SK-N-SH treated with all-trans-retinoic acid at 6 μM for 48 hours (cell line): Measurements from ENCODE around the gene STAM.

Experiments used
- ATAC-seq: fragments of 200-7000 bp; cut with Tn5 transposase; 3 replicates; pipeline ENCODE4 v1.9.1; 2020; ENCODE audit warnings: mild to moderate bottlenecking, moderate library complexity
- ARNTL ChIP-seq: fragments of 450-650 bp; formaldehyde crosslinking; IDR thresholded peaks from 2 replicates; pipeline ENCODE4 v1.5.0; 2020; ENCODE audit warnings: low read depth, mild to moderate bottlenecking, moderate library complexity, borderline replicate concordance
- BACH2 ChIP-seq: fragments of 250-450 bp; sonication (Bioruptor Pico); IDR thresholded peaks from 2 replicates; pipeline ENCODE4 v1.9.0; 2021; ENCODE audit warnings: mild to moderate bottlenecking, borderline replicate concordance
- CREB5 ChIP-seq: fragments of 250-450 bp; sonication (Bioruptor Pico); IDR thresholded peaks from 2 replicates; pipeline ENCODE4 v1.5.1; 2020; ENCODE audit warnings: low read depth, mild to moderate bottlenecking, moderate library complexity
- CSDC2 ChIP-seq: fragments of 250-450 bp; sonication (Bioruptor Pico); IDR thresholded peaks from 2 replicates; pipeline ENCODE4 v1.5.0; 2020; ENCODE audit warnings: mild to moderate bottlenecking, moderate library complexity
- CSRNP3 ChIP-seq: fragments of 250-450 bp; sonication (Bioruptor Pico); IDR thresholded peaks from 2 replicates; pipeline ENCODE4 v1.5.1; 2021; ENCODE audit warnings: mild to moderate bottlenecking, moderate library complexity
- ESRRG ChIP-seq: fragments of 250-450 bp; sonication (Bioruptor Pico); IDR thresholded peaks from 2 replicates; pipeline ENCODE4 v1.6.1; 2021; ENCODE audit warnings: mild to moderate bottlenecking
- GLIS3 ChIP-seq: fragments of 250-450 bp; sonication (Bioruptor Pico); IDR thresholded peaks from 2 replicates; pipeline ENCODE4 v1.5.0; 2020; ENCODE audit warnings: mild to moderate bottlenecking, moderate library complexity
- ISL1 ChIP-seq: fragments of 250-450 bp; sonication (Bioruptor Pico); IDR thresholded peaks from 2 replicates; pipeline ENCODE4 v2.1.2; 2022; ENCODE audit warnings: mild to moderate bottlenecking, moderate library complexity
- OSR1 ChIP-seq: fragments of 250-450 bp; sonication (Bioruptor Pico); IDR thresholded peaks from 2 replicates; pipeline ENCODE4 v1.8.0; 2022; ENCODE audit warnings: moderate library complexity, mild to moderate bottlenecking, inconsistent platforms
- POU6F1 ChIP-seq: fragments of 250-450 bp; sonication (Bioruptor Pico); IDR thresholded peaks from 2 replicates; pipeline ENCODE4 v1.8.0; 2021; ENCODE audit warnings: low read depth, mild to moderate bottlenecking, moderate library complexity, borderline replicate concordance
- RARB ChIP-seq: fragments of 250-450 bp; sonication (Bioruptor Pico); IDR thresholded peaks from 2 replicates; pipeline ENCODE4 v1.8.0; 2021; ENCODE audit warnings: mild to moderate bottlenecking, moderate library complexity
- SNAI2 ChIP-seq: fragments of 250-450 bp; sonication (Bioruptor Pico); IDR thresholded peaks from 2 replicates; pipeline ENCODE4 v1.5.0; 2020; ENCODE audit warnings: mild to moderate bottlenecking, moderate library complexity
- TCF4 ChIP-seq: fragments of 250-450 bp; sonication (Bioruptor Pico); IDR thresholded peaks from 2 replicates; pipeline ENCODE4 v1.8.0; 2021; ENCODE audit warnings: mild to moderate bottlenecking, moderate library complexity, borderline replicate concordance
- TSHZ2 ChIP-seq: fragments of 250-450 bp; sonication (Bioruptor Pico); IDR thresholded peaks from 2 replicates; pipeline ENCODE4 v1.5.0; 2020; ENCODE audit warnings: mild to moderate bottlenecking, moderate library complexity
- ZC3H10 ChIP-seq: fragments of 250-450 bp; sonication (Bioruptor Pico); IDR thresholded peaks from 2 replicates; pipeline ENCODE4 v1.5.1; 2021; ENCODE audit warnings: mild to moderate bottlenecking, moderate library complexity
- ZFP3 ChIP-seq: fragments of 250-450 bp; sonication (Bioruptor Pico); IDR thresholded peaks from 2 replicates; pipeline ENCODE4 v1.5.0; 2020; ENCODE audit warnings: mild to moderate bottlenecking, moderate library complexity
- ZNF565 ChIP-seq: fragments of 450-650 bp; formaldehyde crosslinking; conservative IDR thresholded peaks from 2 replicates; pipeline ENCODE4 v1.5.0; 2020; ENCODE audit warnings: low read depth, mild to moderate bottlenecking, moderate library complexity
- ZNF70 ChIP-seq: fragments of 450-650 bp; formaldehyde crosslinking; IDR thresholded peaks from 2 replicates; pipeline ENCODE4 v1.5.0; 2020; ENCODE audit warnings: mild to moderate bottlenecking, moderate library complexity
- ZNF8 ChIP-seq: fragments of 450-650 bp; formaldehyde crosslinking; IDR thresholded peaks from 2 replicates; pipeline ENCODE4 v1.5.0; 2020; ENCODE audit warnings: mild to moderate bottlenecking, moderate library complexity
- TF ChIP-seq, protein P1 (sequence below): fragments of 250-450 bp; sonication (Bioruptor Pico); IDR thresholded peaks from 2 replicates; pipeline ENCODE4 v1.8.0; 2020; ENCODE audit warnings: mild to moderate bottlenecking, moderate library complexity, borderline replicate concordance

The STAM gene

GRCh38 chr10:17687117-17687831 is 43.3 kb downstream of the STAM start:
- ATAC-seq, result no peak
- TF ChIP-seq CSDC2 (CRISPR knock-in tag), result no peak
- TF ChIP-seq TCF4 (CRISPR knock-in tag), result no peak
- no peak for TF ChIP-seq ZC3H10 (CRISPR knock-in tag)
- no peak for TF ChIP-seq CREB5 (CRISPR knock-in tag)
- no peak for TF ChIP-seq ZNF565 (CRISPR knock-in tag)
- no peak for TF ChIP-seq ZNF8
- TF ChIP-seq ZFP3 (CRISPR knock-in tag), result no peak
- no peak for TF ChIP-seq TSHZ2 (CRISPR knock-in tag)
- no peak for TF ChIP-seq ISL1 (CRISPR knock-in tag)

DNA sequence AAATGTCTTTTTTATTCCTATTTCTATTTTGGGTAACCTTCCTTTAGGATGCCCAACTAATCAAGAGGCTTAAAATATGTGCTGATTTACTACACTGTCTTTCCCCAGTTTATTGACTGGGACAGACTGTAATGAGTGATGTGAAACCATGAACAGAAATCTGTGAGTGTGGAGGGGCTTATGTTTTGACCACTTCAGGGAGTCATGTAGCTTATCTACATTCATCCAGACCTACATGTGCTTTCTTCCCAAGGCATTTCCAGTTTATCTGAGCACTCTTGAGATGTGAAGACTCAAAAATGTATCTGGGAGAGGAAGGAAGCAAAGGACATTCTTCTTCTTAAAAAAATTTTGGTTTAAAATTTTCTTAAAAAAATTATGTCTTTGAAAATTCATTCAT is 45.2 kb downstream of the STAM start:
- TF ChIP-seq ZNF70, result no peak
- no peak for TF ChIP-seq OSR1
- no peak for TF ChIP-seq POU6F1
- TF ChIP-seq ZFP3 (CRISPR knock-in tag), result no peak
- no peak for TF ChIP-seq TCF4 (CRISPR knock-in tag)
- no peak for TF ChIP-seq GLIS3 (CRISPR knock-in tag)
- no peak for TF ChIP-seq BACH2
- no peak for TF ChIP-seq CSRNP3 (CRISPR knock-in tag)
- TF ChIP-seq CSDC2 (CRISPR knock-in tag), result no peak
- TF ChIP-seq, protein P1, sequence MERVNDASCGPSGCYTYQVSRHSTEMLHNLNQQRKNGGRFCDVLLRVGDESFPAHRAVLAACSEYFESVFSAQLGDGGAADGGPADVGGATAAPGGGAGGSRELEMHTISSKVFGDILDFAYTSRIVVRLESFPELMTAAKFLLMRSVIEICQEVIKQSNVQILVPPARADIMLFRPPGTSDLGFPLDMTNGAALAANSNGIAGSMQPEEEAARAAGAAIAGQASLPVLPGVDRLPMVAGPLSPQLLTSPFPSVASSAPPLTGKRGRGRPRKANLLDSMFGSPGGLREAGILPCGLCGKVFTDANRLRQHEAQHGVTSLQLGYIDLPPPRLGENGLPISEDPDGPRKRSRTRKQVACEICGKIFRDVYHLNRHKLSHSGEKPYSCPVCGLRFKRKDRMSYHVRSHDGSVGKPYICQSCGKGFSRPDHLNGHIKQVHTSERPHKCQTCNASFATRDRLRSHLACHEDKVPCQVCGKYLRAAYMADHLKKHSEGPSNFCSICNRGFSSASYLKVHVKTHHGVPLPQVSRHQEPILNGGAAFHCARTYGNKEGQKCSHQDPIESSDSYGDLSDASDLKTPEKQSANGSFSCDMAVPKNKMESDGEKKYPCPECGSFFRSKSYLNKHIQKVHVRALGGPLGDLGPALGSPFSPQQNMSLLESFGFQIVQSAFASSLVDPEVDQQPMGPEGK, result no peak
- no peak for TF ChIP-seq SNAI2 (CRISPR knock-in tag)
- no peak for TF ChIP-seq CREB5 (CRISPR knock-in tag)
- no peak for TF ChIP-seq RARB (CRISPR knock-in tag)
- TF ChIP-seq ARNTL, result no peak
- no peak for TF ChIP-seq ZC3H10 (CRISPR knock-in tag)
- TF ChIP-seq ESRRG (CRISPR knock-in tag), result no peak
- TF ChIP-seq TSHZ2 (CRISPR knock-in tag), result no peak
- TF ChIP-seq, all 23 proteins: peak for 0
- no peak for ATAC-seq
